ENCODE results near the gene ZNF629. TPM values are rescaled to one million over a fixed set of nuclear protein-coding genes. Genes with fewer than 3 reads are reported as not detected.

The ZNF629 gene
- total RNA-seq, 1 experiment from 2014 or later, result 25.3 TPM

GRCh38 chr16:30775392-30776188 is 11.4 kb downstream of the ZNF629 start:
- H3K27me3 ChIP-seq (replicated peaks; ENCODE audit: insufficient read depth, low read depth, low read length, poor library complexity), result no peaks in the 10 kb centered on the region
- peaks cover 34% of the 10 kb centered on the region for H3K36me3 ChIP-seq (ENCODE audit: insufficient read depth, low read length, poor library complexity, severe bottlenecking)
- peak overlapping the region; percentile 72 for H3K4me3 ChIP-seq (ENCODE audit: low read depth, low read length, poor library complexity, severe bottlenecking)
- H3K27ac ChIP-seq (ENCODE audit: low read depth, low read length, poor library complexity, severe bottlenecking), result peak overlapping the region; percentile 90
- H3K9me3 ChIP-seq (ENCODE audit: low read depth, low read length, poor library complexity, severe bottlenecking), result no peaks in the 10 kb centered on the region
- intact Hi-C loops (cut with micrococcal nuclease; ENCODE audit: unreplicated experiment), result loop anchor here (5.0 kb wide), 1 partner anchor 147 kb away; the partner anchor contains the start of gene FBXL19
- ChIA-PET POLR2A (ENCODE audit: low non-redundant PET) (interaction anchor here (0.6 to 0.7 kb wide), 3 partner anchors 18 to 106 kb away, joined by 3 to 12 read pairs (median 3); no protein-coding TSS in a partner anchor), CTCF (no interaction called here)
- TF ChIP-seq CTCF (conservative IDR thresholded peaks at IDR 0.05; ENCODE audit: low read depth, low read length) (no peak), EZH2 (IDR thresholded peaks at IDR 0.05; ENCODE audit: borderline replicate concordance, low read depth, low read length, poor library complexity, severe bottlenecking) (no peak)
- peaks cover 4% of the 10 kb centered on the region for H3K4me1 ChIP-seq (ENCODE audit: insufficient read depth, low read length, poor library complexity, severe bottlenecking)
- peak; percentile 89 for DNase-seq (ENCODE audit: low spot score)
- no TSS peak for BruUV-seq (replicated peaks)

- H3K4me3 ChIP-seq (ENCODE audit: low read depth, low read length, poor library complexity, severe bottlenecking), result peak overlapping the region; percentile 72
- intact Hi-C loops (cut with micrococcal nuclease; ENCODE audit: unreplicated experiment), result loop anchor here (5.0 kb wide), 1 partner anchor 147 kb away; the partner anchor contains the start of gene FBXL19
- no peaks in the 10 kb centered on the region for H3K27me3 ChIP-seq (replicated peaks; ENCODE audit: insufficient read depth, low read depth, low read length, poor library complexity)
- BruUV-seq (replicated peaks), result no TSS peak
- peaks cover 39% of the 10 kb centered on the region for H3K36me3 ChIP-seq (ENCODE audit: insufficient read depth, low read length, poor library complexity, severe bottlenecking)
- TF ChIP-seq EZH2 (IDR thresholded peaks at IDR 0.05; ENCODE audit: borderline replicate concordance, low read depth, low read length, poor library complexity, severe bottlenecking), result no peak
- no peak for TF ChIP-seq CTCF (conservative IDR thresholded peaks at IDR 0.05; ENCODE audit: low read depth, low read length)
- no peaks in the 10 kb centered on the region for H3K9me3 ChIP-seq (ENCODE audit: low read depth, low read length, poor library complexity, severe bottlenecking)
- CTCF ChIA-PET, result no interaction called here
- peak overlapping the region; percentile 90 for H3K27ac ChIP-seq (ENCODE audit: low read depth, low read length, poor library complexity, severe bottlenecking)
- no peak for DNase-seq (ENCODE audit: low spot score)
- H3K4me1 ChIP-seq (ENCODE audit: insufficient read depth, low read length, poor library complexity, severe bottlenecking), result peaks cover 4% of the 10 kb centered on the region
- POLR2A ChIA-PET (ENCODE audit: low non-redundant PET), result interaction anchor here (0.7 kb wide), 1 partner anchor 18 kb away, joined by 3 read pairs; no protein-coding TSS in a partner anchor
These were observed 11.9 kb downstream of the ZNF629 start for GRCh38 chr16:30775131-30775391.

GRCh38 chr16:30774367-30775130 is 12.5 kb downstream of the ZNF629 start:
- peaks cover 4% of the 10 kb centered on the region for H3K4me1 ChIP-seq (ENCODE audit: insufficient read depth, low read length, poor library complexity, severe bottlenecking)
- TF ChIP-seq CTCF (conservative IDR thresholded peaks at IDR 0.05; ENCODE audit: low read depth, low read length) (no peak), EZH2 (IDR thresholded peaks at IDR 0.05; ENCODE audit: borderline replicate concordance, low read depth, low read length, poor library complexity, severe bottlenecking) (no peak)
- BruUV-seq (replicated peaks), result no TSS peak
- H3K9me3 ChIP-seq (ENCODE audit: low read depth, low read length, poor library complexity, severe bottlenecking), result no peaks in the 10 kb centered on the region
- POLR2A ChIA-PET (ENCODE audit: low non-redundant PET), result interaction anchor here (0.6 kb wide), 1 partner anchor 935 kb away, joined by 8 read pairs; no protein-coding TSS in a partner anchor
- H3K4me3 ChIP-seq (ENCODE audit: low read depth, low read length, poor library complexity, severe bottlenecking), result peak overlapping the region; percentile 72
- H3K27ac ChIP-seq (ENCODE audit: low read depth, low read length, poor library complexity, severe bottlenecking), result peak overlapping the region; percentile 90
- no peaks in the 10 kb centered on the region for H3K27me3 ChIP-seq (replicated peaks; ENCODE audit: insufficient read depth, low read depth, low read length, poor library complexity)
- no peak for DNase-seq (ENCODE audit: low spot score)
- intact Hi-C loops (cut with micrococcal nuclease; ENCODE audit: unreplicated experiment), result loop anchor here (5.0 kb wide), 1 partner anchor 148 kb away; the partner anchor contains the start of gene FBXL19
- CTCF ChIA-PET, result no interaction called here
- peaks cover 43% of the 10 kb centered on the region for H3K36me3 ChIP-seq (ENCODE audit: insufficient read depth, low read length, poor library complexity, severe bottlenecking)

Data from A673 (cell line).